Measurements from ENCODE around the gene ILKAP. TPM values are rescaled to one million over a fixed set of nuclear protein-coding genes. Genes with fewer than 3 reads are reported as not detected.

Gene ILKAP
- total and polyA plus RNA-seq, 8 donors: 30.6 to 57.3 (median 46.3) TPM

- DNase-seq (peak in 1 of 4 donors; percentile 8), ATAC-seq (no peak)
- TF ChIP-seq CTCF (IDR thresholded peaks at IDR 0.05): no peak
- H3K9me3 ChIP-seq: no peaks in the 10 kb centered on the region
- no peaks in the 10 kb centered on the region for H3K27me3 ChIP-seq
- H3K4me1 ChIP-seq: peaks cover 18 to 46% of the 10 kb centered on the region in 2 donors
- H3K27ac ChIP-seq: peak overlapping the region; percentile 84 to 92
- intact Hi-C loops (cut with DNase I): no loop called here
- H3K4me3 ChIP-seq: peak overlapping the region; percentile 36 to 67
- H3K36me3 ChIP-seq: no peaks in the 10 kb centered on the region
These were observed 985 bp downstream of the ILKAP start for GRCh38 chr2:238202326-238203093.

GRCh38 chr2:238190445-238190844 is 13.1 kb downstream of the ILKAP start:
- H3K36me3 ChIP-seq: peaks cover 3 to 92% of the 10 kb centered on the region in 2 donors
- DNase-seq (no peak), ATAC-seq (no peak)
- no peaks in the 10 kb centered on the region for H3K27me3 ChIP-seq
- H3K9me3 ChIP-seq: no peaks in the 10 kb centered on the region
- TF ChIP-seq CTCF (IDR thresholded peaks at IDR 0.05): no peak
- H3K4me3 ChIP-seq: no peak overlapping the region
- no peak overlapping the region for H3K27ac ChIP-seq
- intact Hi-C loops (cut with DNase I): no loop called here
- no peaks in the 10 kb centered on the region for H3K4me1 ChIP-seq

GRCh38 chr2:238187618-238188548 is 15.6 kb downstream of the ILKAP start:
- DNase-seq (no peak), ATAC-seq (no peak)
- intact Hi-C loops (cut with DNase I): no loop called here
- H3K27ac ChIP-seq: no peak overlapping the region
- no peaks in the 10 kb centered on the region for H3K4me1 ChIP-seq
- H3K4me3 ChIP-seq: no peak overlapping the region
- TF ChIP-seq CTCF (IDR thresholded peaks at IDR 0.05): no peak
- no peaks in the 10 kb centered on the region for H3K9me3 ChIP-seq
- no peaks in the 10 kb centered on the region for H3K27me3 ChIP-seq
- peaks cover 10 to 100% of the 10 kb centered on the region in 2 donors for H3K36me3 ChIP-seq

GRCh38 chr2:238183821-238184220 is 19.7 kb downstream of the ILKAP start:
- no peak overlapping the region for H3K4me3 ChIP-seq
- no peaks in the 10 kb centered on the region for H3K4me1 ChIP-seq
- H3K36me3 ChIP-seq: peaks cover 18 to 100% of the 10 kb centered on the region in 2 donors
- no peaks in the 10 kb centered on the region for H3K27me3 ChIP-seq
- no peak overlapping the region for H3K27ac ChIP-seq
- no peaks in the 10 kb centered on the region for H3K9me3 ChIP-seq
- TF ChIP-seq CTCF (IDR thresholded peaks at IDR 0.05): no peak
- intact Hi-C loops (cut with DNase I): no loop called here
- DNase-seq (no peak), ATAC-seq (no peak)

- no peak overlapping the region for H3K27ac ChIP-seq
- intact Hi-C loops (cut with DNase I): no loop called here
- no peak overlapping the region for H3K4me3 ChIP-seq
- ATAC-seq (no peak), DNase-seq (no peak)
- no peaks in the 10 kb centered on the region for H3K27me3 ChIP-seq
- H3K9me3 ChIP-seq: no peaks in the 10 kb centered on the region
- H3K4me1 ChIP-seq: no peaks in the 10 kb centered on the region
- TF ChIP-seq CTCF (IDR thresholded peaks at IDR 0.05): no peak
- H3K36me3 ChIP-seq: peaks cover 18 to 100% of the 10 kb centered on the region in 2 donors
These were observed 21.1 kb downstream of the ILKAP start for GRCh38 chr2:238182362-238182761.
